Duodenal mucosa (tissue), 2 donors: ENCODE measurements around the gene SERHL2.
"Not testable (repeated sequence)": the region's sequence is repeated elsewhere in the genome, so short reads cannot be mapped to it uniquely, and the experiment has no call there.

ENCODE experiments used
- H3K27ac ChIP-seq: one replicate; pipeline ENCODE4 v1.7.0; 2013; ENCODE audit warnings: low read depth, low read length
- H3K27me3 ChIP-seq, 2 donors: one replicate each; pipeline ENCODE4 v1.7.0; 2013; ENCODE audit warnings: low read length in 2 of 2, control low read depth in 1 of 2; ENCODE audit not compliant: insufficient read depth in 2 of 2, control insufficient read depth in 1 of 2
- H3K36me3 ChIP-seq, 2 donors: one replicate each; pipeline ENCODE4 v1.7.0; 2013; ENCODE audit warnings: low read length in 2 of 2, control low read depth in 1 of 2; ENCODE audit not compliant: insufficient read depth in 2 of 2, control insufficient read depth in 1 of 2
- H3K4me1 ChIP-seq, 2 donors: one replicate each; pipeline ENCODE4 v1.7.0; 2013; ENCODE audit warnings: low read length in 2 of 2, control low read depth in 1 of 2; ENCODE audit not compliant: insufficient read depth in 2 of 2, control insufficient read depth in 1 of 2
- H3K4me3 ChIP-seq, 2 donors: one replicate each; pipeline ENCODE4 v1.7.0; 2013; ENCODE audit warnings: low read length in 2 of 2, low read depth in 1 of 2
- H3K9ac ChIP-seq, 2 donors: one replicate each; pipeline ENCODE4 v1.7.0; 2013; ENCODE audit warnings: low read length in 2 of 2, low read depth in 1 of 2
- H3K9me3 ChIP-seq, 2 donors: one replicate each; pipeline ENCODE4 v1.7.0; 2013; ENCODE audit warnings: low read length in 2 of 2, control low read depth in 1 of 2; ENCODE audit not compliant: control insufficient read depth in 1 of 2

SERHL2 gene

DNA sequence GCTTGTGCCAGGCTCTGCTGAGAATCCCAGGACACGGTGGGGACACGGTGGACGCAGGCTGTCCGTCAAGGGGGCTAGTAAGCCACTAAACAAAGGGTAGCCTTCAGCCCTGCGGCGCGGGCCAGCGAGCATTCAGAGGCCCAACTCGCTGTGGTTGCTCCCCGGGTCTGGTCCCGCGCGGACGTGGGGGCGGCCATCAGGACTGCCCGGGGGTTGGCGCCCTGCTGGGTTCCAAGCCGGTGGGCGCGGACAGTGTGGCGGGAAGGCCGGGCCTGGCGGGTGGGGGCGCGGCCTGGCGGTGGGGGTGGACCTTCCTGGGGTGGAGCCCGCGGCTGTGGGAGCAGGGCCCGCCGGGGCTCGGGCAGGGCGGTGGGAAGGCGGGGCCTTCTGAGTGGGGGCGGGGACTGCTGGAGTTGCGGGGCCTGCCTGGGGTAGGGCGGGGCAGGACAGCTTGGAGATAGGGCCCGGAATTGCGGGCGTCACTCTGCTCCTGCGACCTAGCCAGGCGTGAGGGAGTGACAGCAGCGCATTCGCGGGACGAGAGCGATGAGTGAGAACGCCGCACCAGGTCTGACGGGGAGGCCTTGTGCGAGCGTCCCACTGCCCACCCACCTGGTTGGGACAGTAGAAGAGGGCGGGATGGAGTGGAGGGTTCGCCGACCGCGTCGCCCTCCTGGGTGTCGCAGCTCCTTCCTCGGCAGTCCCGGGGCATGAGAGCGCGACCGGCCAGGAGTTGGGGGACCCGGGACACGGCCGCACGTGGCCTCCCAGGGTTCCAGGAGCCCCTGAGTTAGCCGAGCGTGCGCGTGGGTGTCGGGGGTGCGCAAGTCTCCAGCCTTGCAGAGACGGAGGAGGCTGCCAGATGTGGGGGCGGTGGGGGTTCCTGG, at the start of gene SERHL2:
Gene SERHL2 (plus strand): TSS at position 482 of the 887 bp plus-strand sequence. CDS start 65 bp downstream, at position 547.
- Histone ChIP-seq H3K9ac (peak within 1 kb of the TSS; percentile 15 to 86), H3K4me1 (peaks cover 0 to 10% of the 10 kb centered on the region in 2 donors)

DNA sequence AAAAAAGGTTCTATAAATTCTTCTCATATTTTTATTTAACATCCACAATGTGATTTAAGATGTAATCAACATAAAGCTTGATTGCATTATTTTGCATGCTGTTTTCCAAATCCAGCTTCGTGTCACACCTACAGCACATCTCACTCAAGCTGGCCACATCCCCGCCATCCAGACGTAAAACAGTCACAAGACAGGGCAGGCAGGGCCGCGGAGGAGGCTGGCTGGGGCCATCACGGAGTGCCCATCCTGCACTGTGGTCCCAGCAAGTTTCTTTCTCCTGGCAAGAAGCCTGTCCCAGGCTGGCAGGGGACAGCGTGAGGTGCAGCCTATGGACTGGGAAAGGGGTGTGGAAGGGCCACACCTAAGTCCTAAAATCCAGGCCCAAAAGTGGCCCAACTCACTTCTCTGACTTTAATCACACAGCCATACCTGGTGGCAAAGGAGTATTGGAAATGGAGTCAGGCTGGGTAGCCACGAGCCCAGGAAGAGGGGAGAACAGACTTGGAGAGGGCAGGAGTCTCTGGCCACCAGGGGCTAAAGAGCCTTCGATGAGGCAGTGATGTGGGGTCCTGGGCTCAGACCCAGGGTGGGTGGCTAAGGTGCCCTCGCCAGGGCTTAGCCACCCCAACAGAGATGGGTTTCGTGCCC, 45.3 kb upstream of the SERHL2 start:
- H3K9ac ChIP-seq, H3K27ac ChIP-seq, H3K36me3 ChIP-seq, H3K27me3 ChIP-seq, H3K9me3 ChIP-seq, H3K4me3 ChIP-seq: not testable (repeated sequence)
- peaks cover 0 to 15% of the 10 kb centered on the region in 2 donors for H3K4me1 ChIP-seq

More for the DNA sequence above, at the start of gene SERHL2:
- Histone ChIP-seq H3K27me3 (peaks cover 0 to 5% of the 10 kb centered on the region in 2 donors), H3K36me3 (no peaks in the 10 kb centered on the region), H3K9me3 (peaks cover 0 to 2% of the 10 kb centered on the region in 2 donors), H3K4me3 (peak within 1 kb of the TSS; percentile 54 to 85), H3K27ac (no peak within 1 kb of the TSS)

- H3K9ac ChIP-seq, H3K4me3 ChIP-seq, H3K27ac ChIP-seq, H3K9me3 ChIP-seq, H3K27me3 ChIP-seq: not testable (repeated sequence)
- Histone ChIP-seq H3K4me1 (peaks cover 0 to 15% of the 10 kb centered on the region in 2 donors), H3K36me3 (peaks cover 0 to 12% of the 10 kb centered on the region in 2 donors)
These were observed 44.8 kb upstream of the SERHL2 start for GRCh38 chr22:42508975-42509364.

DNA sequence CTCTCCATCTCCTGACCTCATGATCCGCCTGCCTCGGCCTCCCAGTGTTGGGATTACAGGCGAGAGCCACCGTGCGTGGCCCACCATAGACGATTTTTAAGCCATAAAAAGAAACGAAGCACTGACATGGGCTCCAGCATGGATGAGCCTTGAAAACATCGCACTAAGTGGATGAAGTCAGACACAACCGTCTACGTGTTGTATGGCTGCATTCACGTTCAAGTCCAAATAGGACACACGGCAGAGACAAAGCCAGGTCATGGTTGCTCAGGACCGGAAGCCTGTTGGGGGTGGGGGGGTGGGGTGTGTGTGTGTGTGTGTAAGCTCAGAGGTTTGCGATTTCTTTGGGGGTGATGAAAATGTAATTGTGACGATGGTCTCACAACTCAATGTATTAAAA, 44.2 kb upstream of the SERHL2 start:
- no peak overlapping the region for H3K4me3 ChIP-seq

GRCh38 chr22:42511401-42511891, 42.3 kb upstream of the SERHL2 start:
- Histone ChIP-seq H3K9me3 (no peaks in the 10 kb centered on the region), H3K36me3 (peaks cover 0 to 32% of the 10 kb centered on the region in 2 donors), H3K9ac (no peak overlapping the region), H3K4me3 (no peak overlapping the region), H3K27me3 (no peaks in the 10 kb centered on the region), H3K4me1 (peaks cover 0 to 15% of the 10 kb centered on the region in 2 donors), H3K27ac (no peak overlapping the region)

More for the DNA sequence above, 44.2 kb upstream of the SERHL2 start:
- H3K36me3 ChIP-seq, result peaks cover 0 to 18% of the 10 kb centered on the region in 2 donors
- no peaks in the 10 kb centered on the region for H3K9me3 ChIP-seq
- no peak overlapping the region for H3K27ac ChIP-seq
- peaks cover 0 to 15% of the 10 kb centered on the region in 2 donors for H3K4me1 ChIP-seq
- no peaks in the 10 kb centered on the region for H3K27me3 ChIP-seq
- H3K9ac ChIP-seq, result no peak overlapping the region

GRCh38 chr22:42512273-42512990, 41.3 kb upstream of the SERHL2 start:
- Histone ChIP-seq H3K4me1 (peaks cover 0 to 15% of the 10 kb centered on the region in 2 donors), H3K36me3 (peaks cover 0 to 37% of the 10 kb centered on the region in 2 donors)
- not testable (repeated sequence) for H3K27me3 ChIP-seq, H3K27ac ChIP-seq, H3K9me3 ChIP-seq, H3K4me3 ChIP-seq, H3K9ac ChIP-seq

DNA sequence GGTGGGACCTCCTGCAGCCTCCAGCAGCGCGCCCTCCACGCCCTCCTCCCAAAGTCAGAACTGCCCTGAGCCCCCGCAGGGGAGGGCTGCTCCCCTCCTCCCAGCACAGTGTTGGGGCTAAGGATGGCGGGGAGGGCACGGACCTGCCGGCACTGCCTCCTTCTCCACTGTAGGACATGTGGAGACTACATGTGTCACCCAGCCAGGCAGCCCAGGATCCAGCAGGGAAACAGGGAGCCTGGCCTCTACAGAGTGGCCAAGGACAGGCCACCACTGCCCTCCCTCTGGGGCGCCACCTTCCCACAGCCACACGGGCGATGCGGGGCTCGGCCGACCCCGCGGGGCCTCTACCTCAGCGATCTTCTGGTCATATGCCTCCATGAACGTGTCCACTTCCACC, 39.4 kb upstream of the SERHL2 start:
- H3K36me3 ChIP-seq, result peaks cover 0 to 37% of the 10 kb centered on the region in 2 donors
- not testable (repeated sequence) for H3K27ac ChIP-seq, H3K4me3 ChIP-seq

GRCh38 chr22:42515304-42515703, 38.5 kb upstream of the SERHL2 start:
- H3K27ac ChIP-seq, H3K9ac ChIP-seq, H3K4me3 ChIP-seq, H3K9me3 ChIP-seq, H3K27me3 ChIP-seq: not testable (repeated sequence)
- H3K36me3 ChIP-seq, result peaks cover 0 to 37% of the 10 kb centered on the region in 2 donors
- H3K4me1 ChIP-seq, result peaks cover 4 to 27% of the 10 kb centered on the region in 2 donors

More for the DNA sequence above, 39.4 kb upstream of the SERHL2 start:
- H3K4me1 ChIP-seq, result peaks cover 0 to 22% of the 10 kb centered on the region in 2 donors
- H3K27me3 ChIP-seq, H3K9ac ChIP-seq, H3K9me3 ChIP-seq: not testable (repeated sequence)

- Histone ChIP-seq H3K27me3 (no peaks in the 10 kb centered on the region), H3K27ac (no peak overlapping the region), H3K36me3 (peaks cover 0 to 37% of the 10 kb centered on the region in 2 donors), H3K4me1 (peaks cover 4 to 27% of the 10 kb centered on the region in 2 donors), H3K4me3 (no peak overlapping the region), H3K9me3 (no peaks in the 10 kb centered on the region), H3K9ac (no peak overlapping the region)
These were observed 37.9 kb upstream of the SERHL2 start for GRCh38 chr22:42515896-42516295.
